Endothelial cell of umbilical vein (primary cell): ENCODE results near the gene ZFP62. TPM values are rescaled to one million over a fixed set of nuclear protein-coding genes. Genes with fewer than 3 reads are reported as not detected.

Experiments used
- BruUV-seq: library from RNA; stranded (reverse); fragments of 400-500 nt; replicated peaks from 2 replicates; lab custom pipeline; 2021; lab: Mats Ljungman, UMichigan
- CTCF ChIA-PET: fragments of 300-600, 350-600 bp; sonication (Branson Sonifier 250); formaldehyde crosslinking; loops from one replicate; lab custom pipeline; 2021; ENCODE audit warnings: antibody characterized with exemption, inconsistent platforms; lab: Charles Lee
- POLR2A ChIA-PET: fragments of 300-600, 350-600 bp; sonication (Branson Sonifier 250); formaldehyde crosslinking; loops from one replicate; lab custom pipeline; 2021; ENCODE audit warnings: antibody characterized with exemption, inconsistent platforms; lab: Charles Lee
- DNase-seq: peaks from one replicate; pipeline ENCODE4 v3.0.0-alpha.2; 2011; ENCODE audit warnings: low read depth, low spot score
- FAIRE-seq: peaks from 2 replicates; lab custom pipeline; 2011; peaks lifted over from hg19 to GRCh38; lab: Jason Lieb, UNC
- H2AFZ ChIP-seq: 2 replicates; pipeline ENCODE4 v1.6.0; 2012; ENCODE audit warnings: low read depth, low read length, control low read depth, inconsistent platforms
- H3K27ac ChIP-seq: 2 replicates; pipeline ENCODE4 v1.5.1; 2011; ENCODE audit warnings: low read depth, mild to moderate bottlenecking, control low read depth, low read length, moderate library complexity; ENCODE audit not compliant: insufficient read depth
- H3K27me3 ChIP-seq, 2 experiments: 2 replicates each; pipeline versions ENCODE4 v1.6.0 to v1.6.1; 2011; ENCODE audit warnings: low read length in 2 of 2, mixed read lengths in 1 of 2; ENCODE audit not compliant: control insufficient read depth in 2 of 2, insufficient read depth in 2 of 2
- H3K36me3 ChIP-seq, 2 experiments: 2 replicates in 1 of 2; 3 replicates in 1 of 2; pipeline ENCODE4 v1.5.1; 2011; ENCODE audit warnings: low read length in 2 of 2, mild to moderate bottlenecking in 1 of 2, moderate library complexity in 1 of 2; ENCODE audit not compliant: control insufficient read depth in 2 of 2, insufficient read depth in 2 of 2; ENCODE audit errors: extremely low read depth in 1 of 2
- H3K4me1 ChIP-seq: 3 replicates; pipeline ENCODE4 v1.5.1; 2011; ENCODE audit warnings: mild to moderate bottlenecking, low read length; ENCODE audit not compliant: control insufficient read depth, insufficient read depth; ENCODE audit errors: extremely low read depth
- H3K4me2 ChIP-seq: 2 replicates; pipeline ENCODE4 v1.6.1; 2011; ENCODE audit warnings: low read length, control low read depth, mixed read lengths; ENCODE audit not compliant: insufficient read depth
- H3K4me3 ChIP-seq, 3 experiments: fragments of 200-600 bp in 1 of 3; sonication (generic), shearing (Covaris generic) in 1 of 3; replicated peaks in 1 of 3; 2 replicates each; pipeline ENCODE4 v1.5.1; 2011 to 2016; ENCODE audit warnings: control low read depth in 3 of 3, low read length in 3 of 3, mild to moderate bottlenecking in 2 of 3, inconsistent platforms in 1 of 3, low read depth in 1 of 3, moderate library complexity in 1 of 3; ENCODE audit not compliant: insufficient read depth in 1 of 3
- H3K79me2 ChIP-seq: 2 replicates; pipeline ENCODE4 v1.6.0; 2012; ENCODE audit warnings: low read length, inconsistent platforms; ENCODE audit not compliant: control insufficient read depth, insufficient read depth
- H3K9ac ChIP-seq: replicated peaks from 2 replicates; pipeline ENCODE3; 2011; ENCODE audit warnings: low read length, control low read depth; ENCODE audit not compliant: insufficient read depth; ENCODE audit errors: extremely low read depth
- H3K9me1 ChIP-seq: replicated peaks from 3 replicates; pipeline ENCODE4 v1.6.0; 2011; ENCODE audit warnings: mild to moderate bottlenecking, low read length; ENCODE audit not compliant: control insufficient read depth, insufficient read depth; ENCODE audit errors: extremely low read depth
- H3K9me3 ChIP-seq: replicated peaks from 2 replicates; pipeline ENCODE4 v1.5.1; 2012; ENCODE audit warnings: low read length, inconsistent platforms; ENCODE audit not compliant: control insufficient read depth, insufficient read depth
- H4K20me1 ChIP-seq: replicated peaks from 2 replicates; pipeline ENCODE3; 2011; ENCODE audit warnings: mild to moderate bottlenecking, low read length; ENCODE audit not compliant: control insufficient read depth, insufficient read depth; ENCODE audit errors: extremely low read depth
- EZH2 ChIP-seq: IDR thresholded peaks from 2 replicates; pipeline ENCODE4 v1.6.1; 2012; ENCODE audit warnings: borderline replicate concordance, low read depth, mild to moderate bottlenecking, moderate library complexity, low read length, inconsistent platforms; ENCODE audit not compliant: severe bottlenecking
- FOS ChIP-seq: IDR thresholded peaks from 2 replicates; pipeline ENCODE4 v1.6.1; 2011; ENCODE audit warnings: mild to moderate bottlenecking, low read length, moderate library complexity, borderline replicate concordance; ENCODE audit not compliant: insufficient read depth
- GATA2 ChIP-seq: IDR thresholded peaks from 2 replicates; pipeline ENCODE4 v1.7.0; 2011; ENCODE audit warnings: low read depth, mild to moderate bottlenecking, moderate library complexity, mixed read lengths, low read length; ENCODE audit not compliant: insufficient read length, insufficient read depth
- JUN ChIP-seq: IDR thresholded peaks from 2 replicates; pipeline ENCODE4 v1.6.1; 2011; ENCODE audit warnings: borderline replicate concordance, low read depth; ENCODE audit not compliant: insufficient read length, insufficient read depth
- MAX ChIP-seq: IDR thresholded peaks from 2 replicates; pipeline ENCODE4 v1.6.1; 2011; ENCODE audit not compliant: insufficient read depth, insufficient read length
- MYC ChIP-seq: IDR thresholded peaks from one replicate; pipeline ENCODE4 v1.6.1; 2011; ENCODE audit warnings: mild to moderate bottlenecking, low read depth, low read length
- POLR2A ChIP-seq: IDR thresholded peaks from 2 replicates; pipeline ENCODE4 v1.6.1; 2012; ENCODE audit warnings: low read depth, mild to moderate bottlenecking, control low read depth, low read length
- dilution Hi-C: fragments of 300-500 bp; cut with MboI; formaldehyde crosslinking; loops from one replicate; pipeline ENCODE4 v1.15.0; 2019; ENCODE audit warnings: low sequenced_read_pairs; ENCODE audit not compliant: extremely low pct_ligation_motif_present
- intact Hi-C: fragments of 100-400 bp; cut with micrococcal nuclease; formaldehyde crosslinking; loops from one replicate; pipeline ENCODE4 v1.10.0; 2022
- polyA plus RNA-seq, 4 experiments: library from polyadenylated mRNA; depleted of rRNA in 3 of 4; stranded (reverse) in 3 of 4; unstranded in 1 of 4; fragments of >200 nt; gene quantifications; 2 replicates each; pipeline versions ENCODE4 v1.2.1 to v1.2.3, GENCODE V29; 2011 to 2012; ENCODE audit warnings: missing spikeins in 1 of 4
- total RNA-seq: library from RNA; stranded (reverse); gene quantifications from 2 replicates; pipeline ENCODE4 v1.2.3, GENCODE V29; 2021

Gene ZFP62
- total and polyA plus RNA-seq, 2 donors (not counting 3 experiments of a cell fraction or from before 2014, with no cell fraction given), result 3.7 to 19.7 TPM

- H3K9ac ChIP-seq, result no peak overlapping the region
- no peaks in the 10 kb centered on the region for H3K9me3 ChIP-seq
- H3K4me3 ChIP-seq, result peak overlapping the region in 1 of 3 experiments; percentile 68
- H3K9me1 ChIP-seq, result no peaks in the 10 kb centered on the region
- intact Hi-C loops, result loop anchor here (10.0 kb wide), 1 partner anchor 314 kb away; the partner anchor contains the start of gene CNOT6
- ChIA-PET POLR2A (no interaction called here), CTCF (interaction anchor here (1.0 to 1.4 kb wide), 4 partner anchors 21 to 365 kb away, joined by 3 to 5 read pairs (median 3); no protein-coding TSS in a partner anchor)
- no peak overlapping the region for H3K27ac ChIP-seq
- no peaks in the 10 kb centered on the region for H4K20me1 ChIP-seq
- H3K36me3 ChIP-seq, result no peaks in the 10 kb centered on the region
- no peaks in the 10 kb centered on the region for H3K27me3 ChIP-seq
- peaks cover 11% of the 10 kb centered on the region for H3K79me2 ChIP-seq
- dilution Hi-C loops, result no loop called here
- peak overlapping the region; percentile 77 for H3K4me2 ChIP-seq
- FAIRE-seq (no peak), DNase-seq (no peak)
- TF ChIP-seq GATA2 (no peak), MYC (no peak), EZH2 (no peak), JUN (no peak), POLR2A (no peak), MAX (no peak), FOS (no peak)
- H2AFZ ChIP-seq, result no peak overlapping the region
- peaks cover 43% of the 10 kb centered on the region for H3K4me1 ChIP-seq
- TSS peak; percentile 26 for BruUV-seq
These were observed 52.5 kb downstream of the ZFP62 start for GRCh38 chr5:180808461-180809000.
